ENCODE measurements around the gene PLCH2. TPM values are rescaled to one million over a fixed set of nuclear protein-coding genes. Genes with fewer than 3 reads are reported as not detected.
A peak's percentile ranks its signal among the peaks of the same experiment; 100 is the strongest.
"Not testable (repeated sequence)": the region's sequence is repeated elsewhere in the genome, so short reads cannot be mapped to it uniquely, and the experiment has no call there.

PLCH2 gene
- total RNA-seq, 3 donors from 2014 or later, result 0.58 to 1.3 (median 0.81) TPM

DNA sequence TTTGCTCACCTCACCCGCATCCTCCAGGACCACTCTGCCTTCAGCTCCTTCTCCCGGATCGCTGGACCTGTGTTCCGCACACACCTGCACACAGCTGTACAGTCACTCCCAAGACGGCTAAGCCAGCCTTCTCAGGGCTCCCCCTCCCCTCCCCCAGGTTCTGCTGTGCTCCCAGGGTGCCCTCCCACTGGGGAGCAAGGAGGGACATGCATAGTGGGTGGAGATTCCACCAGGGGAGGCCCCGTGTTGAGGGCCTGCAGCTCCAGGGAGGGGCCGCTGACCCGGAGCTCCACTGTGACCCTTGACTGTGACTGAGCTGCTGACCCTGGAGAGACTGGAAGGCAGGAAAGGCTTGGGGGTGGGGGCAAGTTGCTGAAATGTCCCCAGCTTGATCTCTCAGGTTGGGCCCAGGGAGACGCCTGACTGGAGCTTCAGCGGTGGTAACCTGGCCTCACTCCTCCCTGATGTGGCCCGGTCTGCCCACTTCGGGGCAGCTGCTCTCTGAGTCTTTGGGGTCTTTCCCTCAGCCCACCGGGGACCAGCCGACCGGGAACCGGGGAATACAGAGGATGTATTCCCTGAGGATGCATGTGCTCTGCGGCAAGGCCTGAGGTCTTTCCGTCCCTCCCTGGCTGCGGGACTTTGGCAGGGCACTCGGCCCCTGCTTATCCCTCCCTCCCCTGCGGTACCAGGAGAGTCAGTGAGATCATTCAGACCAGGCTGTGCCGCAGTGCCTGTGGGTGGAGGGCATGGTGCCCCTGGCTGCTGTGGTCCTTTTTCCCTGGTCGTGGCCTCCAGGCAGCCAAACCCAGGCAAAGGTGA, 28.6 kb upstream of the PLCH2 start:
- Mint-ChIP-seq H3K9me3 (no peaks in the 10 kb centered on the region), H3K4me3 (no peak overlapping the region), H3K27me3 (ENCODE audit: low read depth) (peaks cover 17% of the 10 kb centered on the region), H3K4me1 (ENCODE audit: low read depth) (no peaks in the 10 kb centered on the region), H3K36me3 (ENCODE audit: insufficient read depth) (no peaks in the 10 kb centered on the region)
- no peak for ATAC-seq
- no peak for DNase-seq

GRCh38 chr1:2448098-2448445, 28.0 kb upstream of the PLCH2 start:
- no peak overlapping the region for H3K4me3 Mint-ChIP-seq
- no peaks in the 10 kb centered on the region for H3K4me1 Mint-ChIP-seq (ENCODE audit: low read depth)
- no peak for ATAC-seq
- no peaks in the 10 kb centered on the region for H3K36me3 Mint-ChIP-seq (ENCODE audit: insufficient read depth)
- no peak for DNase-seq
- H3K27me3 Mint-ChIP-seq (ENCODE audit: low read depth), result peaks cover 13% of the 10 kb centered on the region
- no peaks in the 10 kb centered on the region for H3K9me3 Mint-ChIP-seq

DNA sequence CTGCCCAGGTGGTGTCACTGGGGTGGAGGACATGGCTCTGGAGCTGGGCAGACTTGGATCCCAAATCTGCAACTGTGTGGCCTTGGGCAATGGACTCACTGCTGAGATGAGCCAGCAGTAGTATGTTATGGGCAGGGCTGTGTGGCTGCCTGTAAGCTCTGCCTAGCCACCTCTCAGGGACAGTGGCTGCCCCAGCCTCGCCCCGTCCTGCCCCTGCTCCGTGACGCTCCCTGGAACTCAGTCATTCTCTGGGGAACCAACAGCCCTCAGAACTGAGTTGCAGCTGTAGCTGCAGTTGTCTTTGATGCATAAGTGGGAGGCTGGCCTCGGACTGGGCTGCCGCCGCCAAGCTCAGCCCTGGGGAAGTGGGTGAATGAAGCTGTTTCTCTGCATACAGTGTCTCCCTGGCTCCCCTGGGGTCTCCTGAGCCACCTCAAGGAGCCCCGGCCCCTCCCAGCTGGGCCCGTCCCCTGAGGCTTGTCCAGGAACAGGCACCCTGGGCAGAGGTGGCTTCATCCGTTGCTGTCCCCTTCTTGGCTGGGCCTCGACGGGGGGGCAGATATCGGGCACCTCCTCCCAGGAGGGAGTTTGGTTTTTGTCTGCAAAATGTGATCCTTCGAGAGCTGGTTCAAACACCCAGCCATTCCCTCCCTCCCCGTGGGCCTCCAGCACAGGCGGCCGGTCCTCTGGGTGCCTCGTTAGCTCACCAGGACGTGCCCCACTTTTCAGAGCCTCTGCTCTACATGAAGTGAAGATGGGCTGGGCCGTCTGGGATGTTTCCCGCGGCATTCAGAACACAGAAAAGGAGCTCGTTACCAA, 26.2 kb upstream of the PLCH2 start:
- Mint-ChIP-seq H3K36me3 (ENCODE audit: insufficient read depth) (no peaks in the 10 kb centered on the region), H3K4me3 (no peak overlapping the region), H3K9me3 (no peaks in the 10 kb centered on the region), H3K4me1 (ENCODE audit: low read depth) (no peaks in the 10 kb centered on the region), H3K27me3 (ENCODE audit: low read depth) (peaks cover 6% of the 10 kb centered on the region)
- no peak for DNase-seq
- ATAC-seq, result no peak

DNA sequence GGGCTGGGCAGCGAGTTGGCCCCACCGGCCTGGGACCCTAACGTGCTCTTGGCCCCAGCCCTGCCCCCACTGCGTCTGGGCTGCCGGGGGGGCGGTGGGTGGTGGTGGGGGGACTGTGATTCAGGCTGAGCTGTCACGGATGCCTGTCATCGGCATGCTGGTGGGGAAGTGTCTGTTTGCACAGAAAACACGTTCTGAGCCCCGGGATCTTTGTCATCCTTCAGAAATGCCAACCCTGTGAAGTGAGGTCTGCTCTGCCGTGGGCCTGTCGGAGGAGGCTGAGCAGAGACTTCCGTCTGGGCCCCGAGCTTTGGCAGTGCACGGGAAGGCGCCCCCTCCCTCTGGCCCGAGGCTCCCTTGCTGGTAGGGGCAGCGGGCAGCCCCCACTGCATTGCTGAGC, 24.3 kb upstream of the PLCH2 start:
- Mint-ChIP-seq H3K4me3 (no peak overlapping the region), H3K4me1 (ENCODE audit: low read depth) (no peaks in the 10 kb centered on the region), H3K27me3 (ENCODE audit: low read depth) (no peaks in the 10 kb centered on the region), H3K9me3 (no peaks in the 10 kb centered on the region), H3K36me3 (ENCODE audit: insufficient read depth) (no peaks in the 10 kb centered on the region)
- peak in 1 of 2 donors; percentile 23 for ATAC-seq
- no peak for DNase-seq

- Mint-ChIP-seq H3K36me3 (ENCODE audit: insufficient read depth) (no peaks in the 10 kb centered on the region), H3K27me3 (ENCODE audit: low read depth) (no peaks in the 10 kb centered on the region), H3K4me1 (ENCODE audit: low read depth) (no peaks in the 10 kb centered on the region), H3K9me3 (no peaks in the 10 kb centered on the region), H3K4me3 (no peak overlapping the region)
- ATAC-seq (no peak), DNase-seq (no peak)
Observed at GRCh38 chr1:2452201-2452931, 23.7 kb upstream of the PLCH2 start.

- ATAC-seq, result no peak
- H3K9me3 Mint-ChIP-seq, result no peaks in the 10 kb centered on the region
- no peaks in the 10 kb centered on the region for H3K4me1 Mint-ChIP-seq (ENCODE audit: low read depth)
Observed at GRCh38 chr1:2452932-2453315, 23.2 kb upstream of the PLCH2 start.

GRCh38 chr1:2454227-2454626, 21.9 kb upstream of the PLCH2 start:
- H3K36me3 Mint-ChIP-seq (ENCODE audit: insufficient read depth), result no peaks in the 10 kb centered on the region
- no peak for ATAC-seq
- H3K9me3 Mint-ChIP-seq, result no peaks in the 10 kb centered on the region
- no peak overlapping the region for H3K4me3 Mint-ChIP-seq
- H3K4me1 Mint-ChIP-seq (ENCODE audit: low read depth), result no peaks in the 10 kb centered on the region
- no peaks in the 10 kb centered on the region for H3K27me3 Mint-ChIP-seq (ENCODE audit: low read depth)
- no peak for DNase-seq

More at GRCh38 chr1:2452932-2453315, 23.2 kb upstream of the PLCH2 start:
- Mint-ChIP-seq H3K36me3 (ENCODE audit: insufficient read depth) (no peaks in the 10 kb centered on the region), H3K4me3 (no peak overlapping the region), H3K27me3 (ENCODE audit: low read depth) (no peaks in the 10 kb centered on the region)
- no peak for DNase-seq

GRCh38 chr1:2455757-2456156, 20.3 kb upstream of the PLCH2 start:
- Mint-ChIP-seq H3K27me3 (ENCODE audit: low read depth) (no peaks in the 10 kb centered on the region), H3K4me1 (ENCODE audit: low read depth) (no peaks in the 10 kb centered on the region), H3K4me3 (no peak overlapping the region), H3K36me3 (ENCODE audit: insufficient read depth) (no peaks in the 10 kb centered on the region), H3K9me3 (no peaks in the 10 kb centered on the region)
- ATAC-seq, result no peak
- no peak for DNase-seq

DNA sequence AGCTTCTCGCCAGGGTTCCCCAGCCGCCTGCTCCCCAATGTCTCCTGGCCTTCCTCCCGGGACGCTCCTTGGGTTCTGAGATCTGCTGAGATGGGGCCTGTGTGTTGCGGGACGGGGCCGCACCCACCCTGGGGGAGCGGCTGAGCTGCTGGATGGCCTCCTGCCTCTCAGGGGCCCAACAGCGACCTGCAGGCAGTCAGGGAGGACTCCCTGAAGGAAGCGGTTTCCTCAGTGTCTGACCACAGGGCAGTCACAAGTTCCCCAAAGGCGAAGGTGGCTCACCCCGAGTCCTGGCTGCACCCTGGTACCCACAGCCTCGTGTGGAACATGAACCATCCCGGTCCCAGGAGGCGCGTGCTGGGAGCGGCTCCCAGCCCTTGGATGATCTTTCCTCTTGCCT, 18.6 kb upstream of the PLCH2 start:
- Mint-ChIP-seq H3K27me3 (ENCODE audit: low read depth) (no peaks in the 10 kb centered on the region), H3K4me1 (ENCODE audit: low read depth) (no peaks in the 10 kb centered on the region), H3K9me3 (no peaks in the 10 kb centered on the region), H3K4me3 (no peak overlapping the region), H3K36me3 (ENCODE audit: insufficient read depth) (no peaks in the 10 kb centered on the region)
- no peak for DNase-seq
- ATAC-seq, result no peak

- ATAC-seq, result no peak
- Mint-ChIP-seq H3K27me3 (ENCODE audit: low read depth) (peaks cover 3% of the 10 kb centered on the region), H3K4me3 (no peak overlapping the region), H3K36me3 (ENCODE audit: insufficient read depth) (no peaks in the 10 kb centered on the region), H3K4me1 (ENCODE audit: low read depth) (no peaks in the 10 kb centered on the region), H3K9me3 (no peaks in the 10 kb centered on the region)
- DNase-seq, result no peak
Observed at GRCh38 chr1:2458687-2459086, 17.4 kb upstream of the PLCH2 start.

DNA sequence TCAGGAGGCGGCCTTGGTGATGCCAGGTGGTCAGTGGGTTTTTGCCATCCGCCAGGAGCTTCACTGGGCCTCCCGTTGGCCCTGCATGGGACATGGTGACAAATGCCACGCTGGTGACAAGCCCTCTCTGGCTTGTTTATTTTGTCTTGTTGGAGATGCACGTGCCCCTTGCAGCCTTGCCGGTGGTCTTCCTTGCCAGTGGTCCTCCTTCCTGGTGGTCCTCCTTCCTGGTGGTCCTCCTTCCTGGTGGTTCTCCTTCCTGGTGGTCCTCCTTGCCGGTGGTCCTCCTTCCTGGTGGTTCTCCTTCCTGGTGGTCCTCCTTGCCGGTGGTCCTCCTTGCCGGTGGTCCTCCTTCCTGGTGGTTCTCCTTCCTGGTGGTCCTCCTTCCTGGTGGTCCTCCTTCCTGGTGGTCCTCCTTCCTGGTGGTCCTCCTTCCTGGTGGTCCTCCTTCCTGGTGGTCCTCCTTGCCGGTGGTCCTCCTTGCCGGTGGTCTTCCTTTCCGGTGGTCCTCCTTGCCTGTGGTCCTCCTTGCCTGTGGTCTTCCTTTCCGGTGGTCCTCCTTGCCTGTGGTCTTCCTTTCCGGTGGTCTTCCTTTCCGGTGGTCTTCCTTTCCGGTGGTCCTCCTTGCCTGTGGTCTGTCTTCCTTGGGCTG, 16.9 kb upstream of the PLCH2 start:
- H3K9me3 Mint-ChIP-seq; H3K27me3 Mint-ChIP-seq (ENCODE audit: low read depth); H3K4me1 Mint-ChIP-seq (ENCODE audit: low read depth); ATAC-seq; H3K36me3 Mint-ChIP-seq (ENCODE audit: insufficient read depth); H3K4me3 Mint-ChIP-seq; DNase-seq: not testable (repeated sequence)

GRCh38 chr1:2459757-2460156, 16.3 kb upstream of the PLCH2 start:
- ATAC-seq (no peak), DNase-seq (no peak)
- H3K36me3 Mint-ChIP-seq (ENCODE audit: insufficient read depth), result no peaks in the 10 kb centered on the region

DNA sequence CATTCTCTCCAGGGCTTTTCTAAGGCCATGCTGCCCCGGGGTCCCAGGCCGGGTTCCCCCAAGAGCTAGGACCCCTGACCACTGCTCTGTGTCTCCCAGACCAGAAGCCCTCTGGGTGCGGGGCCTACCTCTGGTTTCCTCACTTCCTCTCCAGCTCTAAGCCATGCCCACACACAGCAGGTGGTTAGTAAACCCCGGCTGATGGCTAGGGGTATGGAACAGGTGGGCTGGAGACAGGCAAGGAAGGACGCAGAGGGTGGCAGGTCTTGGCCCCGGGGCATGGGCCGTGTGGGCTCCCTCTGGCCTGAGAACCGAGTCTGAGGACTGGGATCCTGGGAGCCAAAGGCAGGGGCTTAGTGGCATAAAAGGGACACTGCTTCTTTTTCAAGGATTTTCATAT, 15.9 kb upstream of the PLCH2 start:
- Mint-ChIP-seq H3K27me3 (ENCODE audit: low read depth) (peaks cover 8% of the 10 kb centered on the region), H3K36me3 (ENCODE audit: insufficient read depth) (no peaks in the 10 kb centered on the region), H3K9me3 (no peaks in the 10 kb centered on the region), H3K4me1 (ENCODE audit: low read depth) (no peaks in the 10 kb centered on the region), H3K4me3 (no peak overlapping the region)
- no peak for DNase-seq
- ATAC-seq, result no peak

More at GRCh38 chr1:2459757-2460156, 16.3 kb upstream of the PLCH2 start:
- Mint-ChIP-seq H3K4me1 (ENCODE audit: low read depth) (no peaks in the 10 kb centered on the region), H3K27me3 (ENCODE audit: low read depth) (peaks cover 8% of the 10 kb centered on the region), H3K4me3 (no peak overlapping the region), H3K9me3 (no peaks in the 10 kb centered on the region)
